KOPT-K1 (cell line): ENCODE measurements around the gene INSRR.

ENCODE experiments used
- H3K27ac ChIP-seq: fragments of 200-600 bp; sonication (generic); 2 replicates; pipeline ENCODE4 v1.5.1; 2016; ENCODE audit warnings: antibody characterized with exemption, mild to moderate bottlenecking, low read depth, low read length; ENCODE audit not compliant: poor library complexity, severe bottlenecking
- H3K36me3 ChIP-seq: fragments of 200-600 bp; sonication (generic); 2 replicates; pipeline ENCODE4 v1.5.1; 2017; ENCODE audit warnings: antibody characterized with exemption, mild to moderate bottlenecking, low read length, moderate library complexity; ENCODE audit not compliant: insufficient read depth
- H3K9me3 ChIP-seq: fragments of 200-600 bp; sonication (generic); 2 replicates; pipeline ENCODE4 v1.5.1; 2017; ENCODE audit warnings: antibody characterized with exemption, low read length, mild to moderate bottlenecking; ENCODE audit not compliant: insufficient read depth, poor library complexity, severe bottlenecking

The INSRR gene

DNA sequence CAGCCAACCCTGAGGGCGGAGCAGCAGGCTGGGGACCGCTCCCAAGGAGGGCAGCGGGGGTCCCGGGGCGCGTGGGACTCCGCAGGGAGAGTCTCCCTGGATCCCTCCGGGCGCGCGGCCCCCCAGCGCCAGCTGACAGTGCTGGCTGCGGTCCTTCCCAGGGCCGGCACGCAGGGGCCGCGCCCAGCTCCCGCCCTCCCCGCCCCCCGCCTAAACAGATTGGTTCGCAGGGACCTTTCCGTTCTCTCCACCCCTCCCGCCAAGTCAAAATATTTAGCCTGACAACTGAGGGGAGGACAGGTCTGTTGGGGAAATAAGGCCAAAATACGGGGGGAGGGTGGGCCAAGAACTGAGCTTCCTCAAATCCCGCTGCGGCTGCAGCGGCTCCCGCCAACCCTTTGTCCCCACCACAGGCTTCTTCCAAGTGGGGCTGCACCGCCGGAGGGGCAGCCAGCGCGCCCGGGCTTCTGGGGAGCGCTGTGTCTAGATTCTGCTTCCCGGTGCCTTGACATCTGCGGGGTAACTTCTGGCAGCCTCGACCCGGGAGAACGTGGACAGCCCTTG, at the start of gene INSRR:
Gene INSRR (minus strand): TSS at position 159 of the 564 bp plus-strand sequence. CDS start 496 bp downstream, outside the sequence.
- Histone ChIP-seq H3K36me3 (no peaks in the 10 kb centered on the region), H3K9me3 (no peaks in the 10 kb centered on the region), H3K27ac (no peak within 1 kb of the TSS)

DNA sequence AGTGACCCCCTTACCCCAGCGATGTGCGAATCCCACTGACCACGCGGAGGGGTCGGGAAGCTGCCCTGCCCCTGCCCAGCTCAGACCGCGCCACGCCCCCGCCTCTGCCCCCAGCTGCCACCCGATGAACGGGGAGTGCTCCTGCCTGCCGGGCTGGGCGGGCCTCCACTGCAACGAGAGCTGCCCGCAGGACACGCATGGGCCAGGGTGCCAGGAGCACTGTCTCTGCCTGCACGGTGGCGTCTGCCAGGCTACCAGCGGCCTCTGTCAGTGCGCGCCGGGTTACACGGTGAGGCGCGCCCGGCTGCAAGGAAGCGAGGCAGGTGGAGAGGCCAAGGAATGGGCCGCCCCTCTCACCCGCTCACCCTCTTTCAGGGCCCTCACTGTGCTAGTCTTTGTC, 49.6 kb upstream of the INSRR start:
- Histone ChIP-seq H3K27ac (no peak overlapping the region), H3K36me3 (no peaks in the 10 kb centered on the region), H3K9me3 (no peaks in the 10 kb centered on the region)

DNA sequence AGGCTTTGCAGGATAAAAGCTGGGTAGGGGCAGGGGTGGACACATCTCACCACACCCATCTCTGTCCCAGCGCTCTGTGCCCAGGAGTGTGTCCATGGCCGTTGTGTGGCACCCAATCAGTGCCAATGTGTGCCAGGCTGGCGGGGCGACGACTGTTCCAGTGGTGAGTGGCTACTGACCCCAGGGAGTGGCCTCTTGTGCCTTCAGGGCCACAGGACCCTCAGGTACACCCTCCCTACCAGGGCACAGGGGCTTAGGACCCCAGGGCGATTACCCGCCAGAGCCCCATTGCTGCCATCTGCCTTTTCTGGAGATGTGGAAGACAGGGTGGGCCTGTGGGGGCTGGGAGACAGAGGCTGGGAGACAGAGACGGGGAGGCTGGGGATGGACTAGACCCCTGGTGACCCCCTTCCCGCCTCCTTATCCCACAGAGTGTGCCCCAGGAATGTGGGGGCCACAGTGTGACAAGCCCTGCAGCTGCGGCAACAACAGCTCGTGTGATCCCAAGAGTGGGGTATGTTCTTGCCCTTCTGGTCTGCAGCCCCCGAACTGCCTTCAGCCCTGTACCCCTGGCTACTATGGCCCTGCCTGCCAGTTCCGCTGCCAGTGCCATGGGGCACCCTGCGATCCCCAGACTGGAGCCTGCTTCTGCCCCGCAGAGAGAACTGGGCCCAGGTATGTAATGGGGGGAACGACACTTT, 47.4 kb upstream of the INSRR start:
- H3K27ac ChIP-seq, result no peak overlapping the region
- no peaks in the 10 kb centered on the region for H3K36me3 ChIP-seq
- no peaks in the 10 kb centered on the region for H3K9me3 ChIP-seq

DNA sequence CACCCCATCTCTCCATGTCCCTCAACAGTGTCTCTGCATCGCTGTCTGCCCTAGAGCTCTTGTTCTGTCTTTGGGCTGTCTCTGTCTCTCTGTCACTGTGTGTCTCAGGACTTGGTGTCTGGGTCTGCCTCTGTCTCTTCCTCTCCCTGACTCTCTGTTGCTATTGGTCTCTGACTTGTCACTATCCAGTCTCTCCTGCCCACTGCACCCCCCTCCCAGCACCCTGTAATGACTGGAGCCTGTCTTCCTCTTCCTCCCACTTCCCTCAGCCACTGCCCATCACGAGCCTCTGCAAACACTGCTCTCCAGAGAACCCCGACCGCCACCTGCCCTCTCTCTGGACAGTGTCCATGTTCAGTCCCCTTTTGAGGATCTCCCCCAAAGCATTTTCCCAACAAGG, 46.7 kb upstream of the INSRR start:
- H3K27ac ChIP-seq, result no peak overlapping the region
- no peaks in the 10 kb centered on the region for H3K9me3 ChIP-seq
- H3K36me3 ChIP-seq, result no peaks in the 10 kb centered on the region

DNA sequence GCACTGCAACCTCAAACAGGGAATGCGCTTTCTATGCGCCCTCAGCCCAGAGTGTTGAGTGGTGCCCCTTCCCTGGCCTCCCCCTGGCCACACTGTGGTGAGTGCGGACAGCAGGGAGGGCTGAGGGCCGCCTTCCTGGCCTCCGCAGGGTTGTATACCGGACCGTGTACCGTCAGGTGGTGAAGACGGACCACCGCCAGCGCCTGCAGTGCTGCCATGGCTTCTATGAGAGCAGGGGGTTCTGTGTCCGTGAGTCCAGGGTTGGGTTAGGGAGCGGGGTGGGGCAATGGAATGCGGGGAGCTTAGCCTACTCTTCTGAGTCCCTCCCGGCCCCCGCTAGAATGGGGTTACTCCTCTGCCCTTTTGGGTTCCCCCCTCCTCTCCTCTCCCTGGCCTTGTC, 46.3 kb upstream of the INSRR start:
- H3K9me3 ChIP-seq, result no peaks in the 10 kb centered on the region
- H3K27ac ChIP-seq, result no peak overlapping the region
- no peaks in the 10 kb centered on the region for H3K36me3 ChIP-seq

DNA sequence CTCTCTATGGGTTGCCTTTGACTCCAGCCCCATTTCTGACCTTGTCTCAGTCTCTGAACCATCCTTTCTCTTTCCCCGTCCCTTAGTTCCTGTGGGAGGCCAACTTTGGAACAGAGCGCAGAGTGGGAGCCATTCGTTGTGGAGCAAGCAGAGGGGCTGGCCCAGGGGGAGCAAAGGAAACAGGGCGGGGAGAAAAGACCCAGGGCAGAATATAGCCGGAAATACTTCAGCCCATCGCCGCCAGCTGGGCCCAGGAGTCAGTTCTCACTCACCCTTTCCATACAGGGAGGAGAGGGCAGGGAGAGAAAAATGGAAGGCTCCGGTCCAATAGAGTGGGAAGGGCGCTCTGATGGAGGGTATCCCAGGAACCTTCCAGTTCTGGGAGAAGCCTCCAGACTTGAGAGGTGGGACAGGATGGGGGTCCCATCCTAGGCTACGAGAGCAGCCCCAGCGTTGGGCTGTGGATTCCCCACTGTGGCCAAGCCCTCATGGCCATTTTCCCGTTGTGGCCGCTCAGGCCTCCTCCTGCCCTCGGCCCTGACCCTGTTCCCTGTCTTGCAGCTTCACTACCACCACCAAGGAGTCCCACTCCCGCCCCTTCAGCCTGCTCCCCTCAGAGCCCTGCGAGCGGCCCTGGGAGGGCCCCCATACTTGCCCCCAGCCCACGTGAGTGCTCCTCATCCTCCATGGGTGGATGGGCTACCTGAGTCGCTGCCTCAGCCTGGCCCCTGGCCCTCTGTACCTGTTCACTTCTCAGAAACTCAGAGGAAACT, 45.5 kb upstream of the INSRR start:
- Histone ChIP-seq H3K36me3 (no peaks in the 10 kb centered on the region), H3K9me3 (no peaks in the 10 kb centered on the region)

DNA sequence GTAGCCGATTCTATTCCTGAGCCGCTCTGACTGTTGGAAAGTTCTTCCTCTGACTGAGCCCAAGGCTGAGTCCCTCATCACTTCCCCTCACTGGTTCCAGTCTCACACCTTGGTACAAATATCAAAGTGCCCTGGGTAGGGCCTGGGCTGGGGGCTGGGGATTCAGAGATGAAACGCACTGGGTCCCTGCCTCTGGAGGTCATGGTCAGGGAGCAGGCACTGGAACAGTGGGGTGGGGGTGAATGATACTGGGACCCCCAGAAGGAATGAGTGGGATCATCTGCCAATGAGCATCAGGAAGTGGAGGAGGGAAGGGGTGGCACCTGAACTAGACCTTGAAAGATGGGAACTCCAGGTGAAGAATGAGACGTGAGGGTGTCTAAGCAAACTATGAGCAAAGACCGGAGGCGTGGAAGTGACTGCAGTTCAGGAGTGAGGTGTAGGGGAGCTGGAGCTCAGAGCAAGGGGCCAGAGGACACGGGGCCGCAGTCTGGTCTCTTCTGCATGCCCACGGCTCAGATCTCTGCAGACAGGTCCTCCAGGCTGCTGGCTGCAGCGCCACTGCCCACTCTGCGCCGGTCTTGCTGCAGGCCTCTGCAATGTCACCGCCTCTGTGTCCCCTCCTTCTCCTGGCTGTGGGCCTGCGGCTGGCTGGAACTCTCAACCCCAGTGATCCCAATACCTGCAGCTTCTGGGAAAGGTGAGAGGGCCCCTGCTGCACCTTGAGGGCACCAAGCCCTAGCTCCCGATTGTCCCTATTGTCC, 44.6 kb upstream of the INSRR start:
- no peak overlapping the region for H3K27ac ChIP-seq
- no peaks in the 10 kb centered on the region for H3K36me3 ChIP-seq
- no peaks in the 10 kb centered on the region for H3K9me3 ChIP-seq

More for the DNA sequence above, 45.5 kb upstream of the INSRR start:
- H3K27ac ChIP-seq, result no peak overlapping the region

DNA sequence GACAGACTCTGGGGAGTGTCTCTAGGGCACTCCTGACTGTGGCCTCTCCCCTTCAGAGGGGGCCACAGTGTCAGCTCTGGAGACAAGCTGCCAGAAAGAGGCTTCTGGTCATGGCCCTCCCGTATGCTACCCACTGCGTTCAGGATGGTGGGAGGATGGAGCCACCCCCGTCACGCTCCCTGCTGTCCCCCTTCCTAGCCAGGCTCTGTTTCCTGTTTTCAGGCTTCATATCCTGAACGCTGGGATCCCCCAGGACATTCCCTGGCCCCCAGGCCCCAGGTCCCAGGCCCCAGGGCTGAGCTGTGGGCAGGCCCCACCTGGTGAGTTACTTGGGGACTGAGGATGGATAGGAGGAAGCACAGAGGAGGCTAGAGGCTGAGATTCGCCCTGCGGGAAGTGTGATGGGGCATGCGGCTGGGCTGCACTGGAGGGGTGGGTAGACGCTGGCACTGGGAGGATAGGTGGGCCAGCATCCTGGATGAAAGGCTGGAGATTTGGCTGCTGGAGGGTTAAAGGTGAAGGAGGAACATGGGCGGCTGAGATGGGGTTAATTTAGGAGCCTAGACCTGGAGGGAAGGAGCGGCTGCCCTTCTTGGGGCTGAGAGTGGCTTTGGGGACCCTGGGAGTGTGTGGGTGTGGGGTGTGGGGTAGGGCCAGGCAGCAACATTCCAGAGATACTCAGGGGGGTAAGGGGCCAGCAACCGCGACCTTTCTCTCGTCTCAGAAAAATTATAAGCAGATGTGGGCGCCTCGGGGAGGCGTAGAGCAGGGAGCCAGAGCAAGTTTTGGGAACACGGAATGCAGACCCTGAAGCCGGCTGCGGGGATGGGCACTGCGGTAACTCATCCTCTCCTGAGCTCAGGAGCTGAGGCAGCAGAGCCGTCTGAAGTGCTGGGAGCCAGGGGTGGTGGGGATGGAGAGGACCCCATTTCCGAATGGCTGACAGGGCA, 43.3 kb upstream of the INSRR start:
- no peaks in the 10 kb centered on the region for H3K9me3 ChIP-seq
- H3K36me3 ChIP-seq, result no peaks in the 10 kb centered on the region
- H3K27ac ChIP-seq, result no peak overlapping the region

DNA sequence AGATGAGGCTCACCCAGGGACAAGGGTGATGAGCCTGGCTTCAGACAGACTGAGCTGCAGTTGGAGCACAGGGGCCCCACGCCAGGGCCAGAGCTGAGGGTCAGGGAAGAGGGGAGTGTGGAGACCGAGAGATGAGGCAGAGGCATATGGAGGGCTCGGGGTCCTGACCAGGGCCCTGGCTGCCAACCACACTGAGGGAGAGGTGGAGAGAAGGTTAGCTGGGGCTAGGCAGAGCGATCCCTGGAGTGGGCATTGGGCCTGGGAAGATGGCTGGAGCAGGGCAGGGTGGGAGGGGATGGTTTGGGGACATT, 42.6 kb upstream of the INSRR start:
- no peaks in the 10 kb centered on the region for H3K36me3 ChIP-seq
- H3K27ac ChIP-seq, result no peak overlapping the region
- H3K9me3 ChIP-seq, result no peaks in the 10 kb centered on the region

DNA sequence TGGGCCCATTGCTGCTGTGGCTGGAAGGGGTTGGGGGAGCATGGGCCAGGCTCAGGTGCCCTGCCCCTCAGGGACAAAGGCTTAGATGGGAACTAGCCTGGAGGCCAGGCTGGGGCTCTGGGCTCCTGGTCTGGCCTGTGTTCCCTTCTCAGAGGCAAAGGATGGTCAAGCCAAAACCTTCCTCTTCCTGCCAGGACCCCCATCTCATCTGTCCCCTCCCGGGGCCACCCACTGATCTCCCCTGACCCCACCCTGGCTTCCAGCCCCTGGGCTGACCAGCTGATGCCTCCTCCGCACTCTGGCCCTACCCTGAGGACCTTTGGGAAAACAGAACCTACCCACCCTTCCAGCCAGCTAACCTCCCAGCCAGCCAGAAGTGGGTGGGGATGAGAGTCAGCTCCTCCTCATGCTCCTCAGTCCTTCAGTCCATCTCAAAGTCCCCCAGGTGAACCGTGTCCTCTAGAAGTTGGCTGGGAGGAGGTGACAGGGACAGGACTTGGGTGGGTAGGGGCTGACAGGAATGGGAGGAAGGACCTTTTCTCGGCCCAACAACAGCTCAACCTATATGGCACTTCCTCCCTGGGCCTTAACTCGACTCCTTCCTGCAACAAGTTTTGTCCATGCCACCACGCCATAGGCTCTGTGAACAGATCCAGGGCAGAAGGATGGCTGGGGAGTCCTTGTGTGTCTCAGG, 42.1 kb upstream of the INSRR start:
- no peaks in the 10 kb centered on the region for H3K36me3 ChIP-seq
- H3K27ac ChIP-seq, result no peak overlapping the region
- no peaks in the 10 kb centered on the region for H3K9me3 ChIP-seq

DNA sequence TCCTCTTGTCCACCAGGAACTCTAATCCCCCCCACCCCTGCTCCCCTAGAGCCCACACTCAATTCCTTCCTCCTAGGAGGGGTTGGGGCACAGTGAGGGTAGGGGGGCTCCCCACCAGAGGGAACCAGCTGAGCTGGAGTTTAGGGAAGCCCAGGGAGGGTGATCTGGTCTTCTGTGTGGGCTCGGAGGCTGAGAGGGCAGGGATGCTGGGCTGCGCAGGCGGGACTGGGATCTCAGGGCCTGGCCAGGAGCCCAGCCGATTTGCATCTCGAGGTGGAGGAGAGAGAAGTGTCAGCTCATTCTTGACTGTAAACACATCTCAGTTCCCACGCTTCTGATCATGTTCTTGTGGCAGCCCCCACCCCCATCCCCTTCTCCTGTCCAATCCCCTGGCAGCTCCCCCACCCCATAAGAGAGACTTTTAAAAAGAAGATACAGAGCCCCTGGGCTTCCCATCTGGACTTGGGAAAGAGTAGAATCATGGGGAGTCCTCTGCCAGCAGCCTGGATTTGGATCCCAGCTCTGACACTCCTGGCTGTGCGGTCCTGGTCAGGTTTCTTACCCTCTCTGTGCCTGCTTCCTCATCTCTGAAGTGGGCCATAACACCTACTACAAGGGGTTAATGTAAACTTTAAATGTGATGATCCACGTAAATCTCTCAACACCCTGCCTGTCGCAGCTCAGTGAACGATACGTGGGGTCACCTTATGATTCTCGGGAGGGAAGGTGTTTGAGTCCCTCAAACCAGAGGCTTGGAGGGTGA, 41.2 kb upstream of the INSRR start:
- Histone ChIP-seq H3K36me3 (no peaks in the 10 kb centered on the region), H3K27ac (no peak overlapping the region)

DNA sequence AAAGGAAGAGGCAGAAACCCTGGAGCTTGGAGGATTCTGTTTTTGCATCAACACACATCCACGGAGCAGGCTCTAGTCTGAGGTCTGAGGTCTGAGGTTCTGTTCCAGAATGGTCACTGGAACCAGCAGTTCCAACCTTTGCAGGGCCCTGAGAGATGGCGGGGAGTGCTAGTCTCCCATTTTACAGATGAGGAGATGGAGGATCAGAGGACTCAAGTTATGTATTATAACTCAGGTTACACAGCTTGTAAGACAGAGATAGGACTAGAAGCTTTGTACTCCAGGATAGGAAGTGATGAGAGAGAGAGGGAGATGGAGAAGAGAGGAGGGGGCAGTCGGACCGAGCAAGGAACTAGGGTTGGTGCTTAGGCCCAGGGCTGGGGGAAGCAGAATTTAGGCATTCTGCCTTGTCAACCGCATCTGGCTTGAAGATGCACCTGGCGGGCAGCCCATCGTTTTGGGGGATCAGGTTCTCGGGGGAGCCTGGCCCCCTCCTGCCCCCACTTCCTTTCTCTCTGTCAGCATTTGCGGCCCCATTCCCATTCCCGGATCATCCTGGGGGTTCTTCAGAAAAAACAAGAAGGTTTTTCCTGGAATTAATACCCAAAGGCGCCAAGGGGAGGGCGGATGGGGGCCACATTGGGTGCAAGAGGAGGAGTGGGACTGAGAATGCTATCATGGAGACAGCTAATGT, 40.2 kb upstream of the INSRR start:
- Histone ChIP-seq H3K27ac (no peak overlapping the region), H3K36me3 (no peaks in the 10 kb centered on the region), H3K9me3 (no peaks in the 10 kb centered on the region)

More for the DNA sequence above, 41.2 kb upstream of the INSRR start:
- no peaks in the 10 kb centered on the region for H3K9me3 ChIP-seq

DNA sequence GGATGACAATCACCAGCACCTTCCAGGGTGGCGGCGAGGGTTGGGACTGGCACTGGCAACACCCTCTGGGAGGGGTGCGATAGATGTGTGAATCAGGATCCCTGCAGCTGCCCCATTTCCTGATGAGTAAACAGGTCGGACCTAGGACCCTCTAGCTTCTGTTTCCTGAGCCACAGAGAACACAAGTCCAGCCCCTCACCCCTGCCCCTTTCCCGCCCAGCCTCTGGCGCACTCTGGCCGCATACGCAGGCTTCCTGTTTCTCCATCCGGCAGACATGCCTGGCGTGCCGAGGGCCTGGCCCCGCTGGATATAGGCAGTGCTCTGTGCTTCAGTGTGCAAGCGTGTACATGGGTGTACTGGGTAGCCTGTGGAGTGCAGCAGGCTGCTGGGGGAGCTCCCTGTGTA, 39.2 kb upstream of the INSRR start:
- Histone ChIP-seq H3K9me3 (no peaks in the 10 kb centered on the region), H3K27ac (no peak overlapping the region), H3K36me3 (no peaks in the 10 kb centered on the region)
